Measurements from ENCODE around the gene LRIG1. TPM values are rescaled to one million over a fixed set of nuclear protein-coding genes. Genes with fewer than 3 reads are reported as not detected.

Gene LRIG1
- total RNA-seq, 1 donor from 2014 or later = 104 TPM

DNA sequence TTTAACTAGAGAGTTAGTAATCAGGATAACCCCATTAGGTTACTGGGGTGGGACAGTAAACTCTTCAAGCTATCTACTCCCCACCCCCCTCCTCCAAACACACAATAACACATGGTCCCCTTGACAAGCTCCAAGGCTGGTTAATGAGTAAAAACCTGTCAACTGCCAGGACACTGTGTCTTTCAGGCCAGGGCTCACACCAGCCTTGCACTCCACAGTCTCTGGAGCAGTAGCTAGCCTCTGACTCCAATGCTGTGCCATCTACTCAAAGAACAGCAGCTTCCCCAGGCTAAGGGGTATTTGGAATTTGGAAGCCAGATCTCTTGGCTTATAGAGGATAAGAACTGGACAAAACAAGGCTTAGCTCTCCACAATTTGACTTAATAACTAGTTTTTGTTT lies 115.8 kb downstream of the LRIG1 start:
- intact Hi-C loops (cut with micrococcal nuclease) = no loop called here
- DNase-seq (no peak), ATAC-seq (no peak)

DNA sequence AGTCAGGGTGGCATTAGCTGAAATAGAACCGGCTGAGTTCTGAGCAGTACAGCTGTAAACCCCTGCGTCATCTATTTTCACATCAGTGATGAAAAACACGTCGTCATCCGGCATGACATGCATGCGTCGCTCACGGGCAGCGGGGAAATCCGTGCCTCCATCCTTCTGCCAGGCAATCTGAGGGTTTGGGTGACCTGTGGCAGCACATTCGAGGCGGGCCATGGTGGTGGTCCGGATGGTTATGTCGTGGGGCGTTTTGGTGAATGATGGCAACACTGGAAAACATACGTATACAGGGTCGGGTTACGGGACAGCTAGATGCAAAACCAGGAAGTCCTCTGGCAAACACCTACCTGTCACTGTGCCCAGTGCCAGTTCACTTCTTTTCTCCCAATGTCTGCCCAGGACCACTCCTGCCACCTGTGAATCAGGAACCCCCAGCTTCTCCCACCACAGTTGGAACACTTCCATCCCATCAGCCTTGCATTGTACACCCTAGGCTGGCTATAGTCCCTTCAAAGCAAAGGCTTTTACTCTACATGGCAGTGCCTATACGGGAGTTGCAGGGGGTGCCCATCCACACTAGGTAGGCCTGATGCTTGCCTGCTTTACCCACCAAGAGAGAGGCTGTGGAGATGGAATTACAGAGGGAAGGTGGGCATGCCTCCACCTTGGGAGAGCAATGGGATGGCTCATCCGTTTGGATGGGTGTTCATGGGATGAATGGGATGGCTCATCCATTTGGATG lies 116.7 kb downstream of the LRIG1 start:
- DNase-seq (no peak), ATAC-seq (no peak)
- intact Hi-C loops (cut with micrococcal nuclease) = no loop called here

DNA sequence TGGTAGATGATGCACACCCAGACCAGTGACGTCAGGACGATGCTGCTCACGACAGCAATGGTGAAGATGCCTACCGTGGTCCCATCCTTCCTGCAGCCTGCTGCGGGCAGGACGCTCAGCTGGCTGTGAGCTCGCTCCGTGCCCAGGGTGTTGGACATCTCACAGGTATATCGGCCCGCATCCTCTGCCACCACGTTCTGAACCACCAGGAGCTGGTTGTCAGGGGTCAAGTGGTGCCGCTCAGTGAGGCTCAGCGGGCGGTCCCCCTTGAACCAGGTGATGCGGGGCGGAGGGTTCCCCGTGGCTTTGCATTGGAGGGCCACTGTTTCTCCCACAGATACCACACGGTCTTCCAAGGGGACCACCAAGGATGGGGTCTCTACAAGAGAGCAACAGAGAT lies 117.8 kb downstream of the LRIG1 start:
- DNase-seq (no peak), ATAC-seq (no peak)
- intact Hi-C loops (cut with micrococcal nuclease) = no loop called here

DNA sequence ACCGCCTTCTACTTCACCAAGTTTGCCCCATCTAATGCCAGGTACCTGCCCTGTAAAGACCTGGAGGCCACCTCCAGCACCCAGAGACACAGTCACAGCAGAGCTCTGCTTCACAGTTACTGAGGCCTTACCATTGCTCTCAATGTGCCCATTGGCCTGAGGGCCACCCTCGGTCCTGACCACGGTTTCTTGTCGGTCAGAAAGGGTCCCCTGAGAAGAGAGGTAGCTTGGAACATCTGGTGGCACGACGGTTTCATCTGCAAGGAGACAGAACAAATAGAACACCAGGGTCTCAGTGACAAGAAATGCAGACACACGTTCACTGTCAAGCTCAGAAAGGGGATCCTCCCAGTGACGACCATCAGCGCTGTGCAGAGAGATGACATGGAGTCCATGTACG lies 118.7 kb downstream of the LRIG1 start:
- DNase-seq (no peak), ATAC-seq (no peak)
- intact Hi-C loops (cut with micrococcal nuclease) = no loop called here

DNA sequence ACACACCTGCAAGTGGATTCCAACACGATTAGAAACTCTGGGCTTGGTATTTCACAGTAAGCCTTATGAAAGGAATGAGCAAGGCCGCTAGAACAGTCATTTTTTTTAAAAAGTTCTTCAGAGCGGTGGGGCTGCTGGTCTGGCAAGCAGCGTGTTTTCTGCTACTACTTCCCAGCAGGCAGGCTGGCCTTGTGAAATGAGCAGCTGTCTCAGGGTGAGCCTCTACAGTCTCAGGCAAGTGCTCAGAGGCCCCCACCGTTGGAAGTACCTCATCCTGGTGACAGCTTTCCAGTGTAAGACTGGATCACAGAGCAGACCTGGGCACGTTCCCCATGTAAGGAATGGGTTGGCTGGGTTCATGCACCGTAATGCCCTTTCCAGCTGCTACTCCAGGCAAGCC lies 119.2 kb downstream of the LRIG1 start:
- intact Hi-C loops (cut with micrococcal nuclease) = no loop called here
- DNase-seq (no peak), ATAC-seq (peak; percentile 16)

- DNase-seq (no peak), ATAC-seq (no peak)
- intact Hi-C loops (cut with micrococcal nuclease) = no loop called here
Measured at GRCh38 chr3:66380200-66380932, 120.5 kb downstream of the LRIG1 start.

GRCh38 chr3:66379565-66379964 lies 121.3 kb downstream of the LRIG1 start:
- intact Hi-C loops (cut with micrococcal nuclease) = loop anchor here (10.0 kb wide), 1 partner anchor 105 kb away; no protein-coding TSS in a partner anchor
- ATAC-seq = no peak
- no peak for DNase-seq

DNA sequence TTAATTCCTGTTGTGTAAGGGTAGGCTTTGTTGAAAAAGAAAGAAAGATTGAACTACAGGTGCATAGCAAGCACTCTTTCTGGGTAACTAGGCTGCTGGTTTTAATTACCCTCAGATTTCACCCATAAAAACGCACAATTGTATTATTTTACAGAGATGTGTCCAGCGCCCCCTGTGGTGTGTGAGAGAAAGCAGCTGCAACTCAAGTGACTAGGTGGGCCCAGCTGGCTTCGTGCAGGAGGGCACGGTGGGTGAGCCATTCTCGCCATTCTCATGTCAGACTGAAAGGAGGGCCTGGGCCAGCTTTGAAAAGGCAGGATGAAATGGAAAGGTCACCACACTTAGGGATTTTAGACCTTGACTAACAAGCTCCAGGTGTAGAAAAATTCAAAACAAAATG lies 122.6 kb downstream of the LRIG1 start:
- no peak for ATAC-seq
- intact Hi-C loops (cut with micrococcal nuclease) = loop anchor here (10.0 kb wide), 1 partner anchor 103 kb away; no protein-coding TSS in a partner anchor
- DNase-seq = no peak

DNA sequence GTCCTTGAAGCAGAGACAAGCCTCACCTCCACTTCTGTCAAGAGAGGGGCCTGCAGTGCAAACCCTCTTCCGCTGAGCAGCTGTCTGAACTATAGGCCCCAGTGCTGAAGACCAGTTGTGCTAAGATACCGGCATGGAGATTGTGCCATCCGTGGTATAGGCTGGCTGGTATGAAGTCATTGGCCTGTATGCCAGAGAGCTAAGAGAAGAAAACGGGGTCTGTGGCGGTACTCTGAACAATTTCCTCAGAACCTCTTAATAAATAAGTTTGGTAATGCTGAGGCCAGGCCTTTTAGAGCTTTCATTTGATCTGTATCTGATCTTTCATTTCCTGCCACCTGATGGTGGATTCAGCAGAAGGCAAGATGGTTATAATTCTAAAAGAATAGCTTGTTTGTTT lies 123.0 kb downstream of the LRIG1 start:
- DNase-seq = no peak
- intact Hi-C loops (cut with micrococcal nuclease) = loop anchor here (10.0 kb wide), 1 partner anchor 103 kb away; no protein-coding TSS in a partner anchor
- no peak for ATAC-seq

GRCh38 chr3:66376568-66376967 lies 124.3 kb downstream of the LRIG1 start:
- ATAC-seq (no peak), DNase-seq (no peak)
- intact Hi-C loops (cut with micrococcal nuclease) = loop anchor here (10.0 kb wide), 1 partner anchor 102 kb away; no protein-coding TSS in a partner anchor

- peak; percentile 76 for DNase-seq
Measured at GRCh38 chr3:66372681-66373350, 128.0 kb downstream of the LRIG1 start.

DNA sequence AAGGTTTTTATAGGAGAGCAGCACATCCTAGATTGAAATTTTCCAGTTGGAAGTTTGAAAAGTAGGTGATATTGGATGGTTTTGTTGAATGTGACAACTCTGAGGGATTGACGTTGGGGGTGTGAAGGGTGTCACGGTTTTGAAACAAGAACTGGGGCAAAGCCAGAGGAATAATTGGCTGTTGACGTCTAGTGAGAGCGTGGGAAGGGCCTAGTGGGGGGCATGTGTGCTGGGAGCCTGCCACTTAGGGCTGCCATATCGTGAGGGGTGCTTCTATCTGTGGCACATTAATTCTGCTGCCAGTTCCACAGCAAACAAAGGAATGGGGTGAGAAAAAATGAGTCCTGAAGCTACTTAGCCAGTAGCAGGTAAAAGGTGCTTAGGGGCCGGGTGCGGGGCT lies 129.4 kb downstream of the LRIG1 start:
- DNase-seq (peak; percentile 44), ATAC-seq (peak; percentile 49)
- intact Hi-C loops (cut with micrococcal nuclease) = loop anchor here (10.0 kb wide), 1 partner anchor 97 kb away; no protein-coding TSS in a partner anchor

More at GRCh38 chr3:66372681-66373350, 128.0 kb downstream of the LRIG1 start:
- intact Hi-C loops (cut with micrococcal nuclease) = loop anchor here (10.0 kb wide), 1 partner anchor 98 kb away; no protein-coding TSS in a partner anchor
- ATAC-seq = peak; percentile 78

DNA sequence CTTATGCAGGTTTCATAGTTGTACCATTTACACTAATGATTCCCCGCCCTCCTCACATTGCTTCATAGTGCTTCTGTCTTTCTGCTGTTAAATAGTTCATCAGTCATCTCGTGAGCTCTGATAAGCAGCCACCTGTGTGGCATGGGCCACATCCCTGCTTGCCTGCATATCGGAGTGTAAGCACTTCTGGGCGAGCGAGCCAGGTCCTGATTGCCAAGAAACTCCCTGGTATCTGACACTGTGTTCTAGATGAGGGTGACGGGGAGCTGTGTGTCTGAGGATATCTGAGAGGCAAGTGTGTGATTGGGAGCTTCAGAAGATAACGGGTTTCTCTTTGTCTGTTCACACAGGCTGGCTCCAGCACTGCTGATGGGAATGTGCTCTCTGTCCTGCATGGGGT lies 130.6 kb downstream of the LRIG1 start:
- intact Hi-C loops (cut with micrococcal nuclease) = loop anchor here (10.0 kb wide), 1 partner anchor 95 kb away; no protein-coding TSS in a partner anchor
- peak; percentile 84 for DNase-seq
- peak; percentile 85 for ATAC-seq

DNA sequence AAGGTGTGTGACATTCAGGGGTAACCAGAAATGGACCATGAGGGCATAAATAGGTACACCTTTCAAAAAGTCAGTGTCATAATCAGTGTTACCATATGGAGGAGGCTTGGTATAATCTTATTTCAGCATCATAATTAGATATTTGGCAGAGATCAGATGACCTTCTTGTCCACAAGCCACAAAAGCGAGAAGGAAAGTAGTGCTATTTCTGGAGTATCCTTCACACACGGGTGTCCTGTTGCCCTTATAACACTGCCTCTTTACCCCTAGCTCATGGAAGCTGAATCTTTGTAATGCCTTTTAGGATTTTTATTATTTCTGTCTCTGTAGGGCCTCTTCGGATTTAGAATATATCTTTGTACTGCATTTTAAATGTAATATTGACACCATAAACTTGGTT lies 132.8 kb downstream of the LRIG1 start:
- ATAC-seq = no peak

GRCh38 chr3:66366747-66367146 lies 134.1 kb downstream of the LRIG1 start:
- intact Hi-C loops (cut with micrococcal nuclease) = no loop called here
- no peak for DNase-seq
- no peak for ATAC-seq

More for the DNA sequence above, 132.8 kb downstream of the LRIG1 start:
- intact Hi-C loops (cut with micrococcal nuclease) = no loop called here
- DNase-seq = no peak

GRCh38 chr3:66365080-66365479 lies 135.7 kb downstream of the LRIG1 start:
- DNase-seq (no peak), ATAC-seq (peak; percentile 50)
- intact Hi-C loops (cut with micrococcal nuclease) = no loop called here

- intact Hi-C loops (cut with micrococcal nuclease) = no loop called here
- DNase-seq (no peak), ATAC-seq (peak; percentile 14)
Measured at GRCh38 chr3:66363148-66363547, 137.7 kb downstream of the LRIG1 start.

DNA sequence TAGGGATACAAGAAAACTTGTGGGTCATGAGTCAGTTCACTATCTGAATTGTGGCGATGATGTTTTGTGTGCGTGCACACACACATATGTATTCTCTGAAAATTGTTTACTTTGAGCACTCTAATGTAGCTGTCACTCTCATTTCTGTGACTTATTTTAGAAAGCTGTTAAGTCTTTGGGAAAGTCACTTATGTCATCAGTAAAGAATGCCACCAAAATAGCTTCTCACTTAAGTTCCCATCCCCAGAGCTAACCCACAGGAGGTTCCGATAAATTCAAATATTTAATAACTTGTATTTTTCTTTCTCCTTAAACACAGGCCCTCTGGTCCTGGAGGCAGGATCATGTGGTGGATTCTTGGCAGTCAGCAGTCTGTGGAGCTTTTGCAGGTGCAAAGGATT lies 138.3 kb downstream of the LRIG1 start:
- no peak for DNase-seq
- intact Hi-C loops (cut with micrococcal nuclease) = no loop called here
- ATAC-seq = peak; percentile 52

- intact Hi-C loops (cut with micrococcal nuclease) = no loop called here
- DNase-seq = no peak
- ATAC-seq = no peak
Measured at GRCh38 chr3:66361356-66361755, 139.5 kb downstream of the LRIG1 start.

GRCh38 chr3:66355997-66356396 lies 144.8 kb downstream of the LRIG1 start:
- DNase-seq (no peak), ATAC-seq (no peak)
- intact Hi-C loops (cut with micrococcal nuclease) = no loop called here
